ENCODE results near the gene PDE1C. TPM values are rescaled to one million over a fixed set of nuclear protein-coding genes. Genes with fewer than 3 reads are reported as not detected.

PDE1C gene
- total RNA-seq, 1 experiment from 2014 or later, result 14.1 TPM

DNA sequence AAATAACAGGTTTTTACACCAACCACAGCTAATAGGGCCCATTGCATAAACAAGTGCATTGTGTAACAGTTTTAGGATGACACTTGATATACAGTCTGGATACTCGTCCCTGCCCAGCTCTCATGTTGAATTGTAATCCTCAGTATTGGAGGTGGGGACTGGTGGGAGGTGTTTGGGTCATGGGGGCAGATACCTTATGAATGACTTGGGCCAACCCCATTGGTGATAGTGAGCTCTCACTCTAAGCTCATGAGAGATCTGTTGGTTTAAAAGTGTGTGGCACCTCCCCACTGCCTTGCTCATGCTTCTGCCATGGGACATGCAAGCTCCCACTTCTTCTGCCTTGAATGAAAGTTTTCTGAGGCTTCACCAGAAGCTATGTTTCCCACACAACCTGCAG, 136.7 kb downstream of the PDE1C start:
- Histone ChIP-seq H3K4me3 (ENCODE audit: low read length) (no peak overlapping the region), H3K4me2 (ENCODE audit: low read length) (no peak overlapping the region), H3K36me3 (ENCODE audit: low read depth, low read length) (no peaks in the 10 kb centered on the region), H3K9me2 (replicated peaks; ENCODE audit: low read length) (no peaks in the 10 kb centered on the region), H3K9ac (ENCODE audit: low read length) (no peak overlapping the region), H3K9me3 (ENCODE audit: low read length) (no peaks in the 10 kb centered on the region), H3K27ac (ENCODE audit: low read length) (no peak overlapping the region), H3K4me1 (ENCODE audit: insufficient read depth, low read length) (peaks cover 46% of the 10 kb centered on the region), H3F3A (ENCODE audit: low read length, unreplicated experiment) (peaks cover 10% of the 10 kb centered on the region), H3K27me3 (ENCODE audit: low read length) (no peaks in the 10 kb centered on the region), H3K79me2 (ENCODE audit: low read length) (no peaks in the 10 kb centered on the region), H2AFZ (ENCODE audit: low read length) (no peak overlapping the region), H4K20me1 (ENCODE audit: low read length) (no peaks in the 10 kb centered on the region)
- BruUV-seq (replicated peaks), result no TSS peak
- intact Hi-C loops (cut with micrococcal nuclease), result no loop called here
- no peak for ATAC-seq
- TF ChIP-seq CTCF (conservative IDR thresholded peaks at IDR 0.05; ENCODE audit: low read depth, low read length) (no peak), EZH2phosphoT487 (IDR thresholded peaks at IDR 0.05; ENCODE audit: borderline replicate concordance, low read length) (no peak), EZH2 (IDR thresholded peaks at IDR 0.05; ENCODE audit: low read length, unreplicated experiment) (no peak)
- DNase-seq, result no peak
- ChIA-PET POLR2A (ENCODE audit: unreplicated experiment) (no interaction called here), CTCF (no interaction called here)

DNA sequence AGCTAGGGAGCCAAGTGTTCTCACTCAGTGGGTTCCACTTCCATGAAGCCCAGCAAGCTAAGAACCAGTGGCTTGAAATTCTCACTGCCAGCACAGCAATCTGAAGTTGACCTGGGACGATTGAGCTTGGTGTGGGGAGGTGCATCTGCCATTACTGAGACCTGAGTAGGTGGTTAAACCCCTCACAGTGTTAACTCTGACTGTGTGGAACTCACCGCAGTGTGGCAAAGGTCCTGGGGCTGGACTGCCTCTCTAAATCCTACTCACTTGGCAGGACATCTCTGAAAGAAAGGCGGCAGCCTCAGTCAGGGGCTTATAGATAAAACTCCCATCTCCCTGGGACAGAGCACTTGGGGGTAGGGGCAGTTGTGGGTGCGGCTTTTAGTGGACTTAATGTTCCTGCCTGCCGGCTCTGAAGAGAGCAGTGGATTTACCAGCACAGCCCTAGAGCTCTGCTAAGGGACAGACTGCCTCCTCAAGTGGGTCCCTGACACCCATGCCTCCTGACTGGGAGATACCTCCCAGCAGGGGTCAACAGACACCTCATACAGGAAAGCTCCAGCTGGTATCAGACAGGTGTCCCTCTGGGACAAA, 143.1 kb downstream of the PDE1C start:
- ChIA-PET POLR2A (ENCODE audit: unreplicated experiment) (interaction anchor here (0.7 kb wide), 1 partner anchor 31 kb away, joined by 3 read pairs; no protein-coding TSS in a partner anchor), CTCF (no interaction called here)
- no peak overlapping the region for H3K4me3 ChIP-seq (ENCODE audit: low read length)
- no peaks in the 10 kb centered on the region for H3K27me3 ChIP-seq (ENCODE audit: low read length)
- H2AFZ ChIP-seq (ENCODE audit: low read length), result no peak overlapping the region
- H3K9me2 ChIP-seq (replicated peaks; ENCODE audit: low read length), result no peaks in the 10 kb centered on the region
- no TSS peak for BruUV-seq (replicated peaks)
- no peak for ATAC-seq
- no peak overlapping the region for H3K9ac ChIP-seq (ENCODE audit: low read length)
- no peaks in the 10 kb centered on the region; the same call in 1 of the 2 replicates for H3K4me1 ChIP-seq (ENCODE audit: insufficient read depth, low read length)
- intact Hi-C loops (cut with micrococcal nuclease), result no loop called here
- no peaks in the 10 kb centered on the region for H3K36me3 ChIP-seq (ENCODE audit: low read depth, low read length)
- TF ChIP-seq CTCF (conservative IDR thresholded peaks at IDR 0.05; ENCODE audit: low read depth, low read length), result no peak
- no peak for TF ChIP-seq EZH2 (IDR thresholded peaks at IDR 0.05; ENCODE audit: low read length, unreplicated experiment)
- no peak for TF ChIP-seq EZH2phosphoT487 (IDR thresholded peaks at IDR 0.05; ENCODE audit: borderline replicate concordance, low read length)
- H3K79me2 ChIP-seq (ENCODE audit: low read length), result no peaks in the 10 kb centered on the region
- no peaks in the 10 kb centered on the region for H3K9me3 ChIP-seq (ENCODE audit: low read length)
- H4K20me1 ChIP-seq (ENCODE audit: low read length), result no peaks in the 10 kb centered on the region
- no peaks in the 10 kb centered on the region for H3F3A ChIP-seq (ENCODE audit: low read length, unreplicated experiment)
- no peak for DNase-seq
- H3K27ac ChIP-seq (ENCODE audit: low read length), result no peak overlapping the region
- H3K4me2 ChIP-seq (ENCODE audit: low read length), result no peak overlapping the region

DNA sequence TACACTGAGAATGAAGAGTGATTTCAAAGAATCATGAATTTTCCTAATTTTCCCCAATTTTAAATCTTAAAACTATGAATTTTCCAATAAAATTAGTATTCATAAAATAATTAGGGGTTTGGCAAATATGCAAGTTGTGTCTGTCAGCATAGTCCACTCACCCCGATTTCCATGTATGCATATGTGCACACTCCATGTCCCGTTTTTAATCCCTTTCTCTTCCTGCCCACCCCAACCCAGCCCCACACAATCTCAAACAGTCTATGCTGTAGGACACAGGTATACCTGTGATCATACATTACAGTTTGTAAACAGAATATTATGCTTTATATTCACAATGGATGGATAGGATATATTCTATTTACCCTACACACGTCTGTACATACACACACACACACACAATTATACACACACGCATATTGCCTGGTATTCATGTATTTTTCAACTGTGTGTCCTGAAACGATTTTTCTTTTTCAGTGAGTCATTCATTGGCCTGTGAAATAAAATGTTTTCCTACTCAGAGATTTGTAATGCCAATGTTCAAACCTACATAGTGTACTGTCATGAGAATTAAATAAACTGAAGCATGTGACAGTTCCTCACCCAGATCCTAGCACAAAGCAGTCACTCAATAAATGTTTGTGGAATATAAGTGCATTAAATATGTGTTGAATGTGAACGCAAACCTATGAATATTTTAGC, 144.3 kb downstream of the PDE1C start:
- Histone ChIP-seq H3K4me1 (ENCODE audit: insufficient read depth, low read length) (no peaks in the 10 kb centered on the region; the same call in 1 of the 2 replicates), H2AFZ (ENCODE audit: low read length) (no peak overlapping the region), H3K27me3 (ENCODE audit: low read length) (no peaks in the 10 kb centered on the region), H3K9me3 (ENCODE audit: low read length) (no peaks in the 10 kb centered on the region), H3K27ac (ENCODE audit: low read length) (no peak overlapping the region), H3K36me3 (ENCODE audit: low read depth, low read length) (no peaks in the 10 kb centered on the region), H4K20me1 (ENCODE audit: low read length) (no peaks in the 10 kb centered on the region), H3K9me2 (replicated peaks; ENCODE audit: low read length) (no peaks in the 10 kb centered on the region), H3F3A (ENCODE audit: low read length, unreplicated experiment) (no peaks in the 10 kb centered on the region), H3K4me2 (ENCODE audit: low read length) (no peak overlapping the region), H3K4me3 (ENCODE audit: low read length) (no peak overlapping the region), H3K9ac (ENCODE audit: low read length) (no peak overlapping the region), H3K79me2 (ENCODE audit: low read length) (no peaks in the 10 kb centered on the region)
- no peak for ATAC-seq
- POLR2A ChIA-PET (ENCODE audit: unreplicated experiment), result no interaction called here
- BruUV-seq (replicated peaks), result no TSS peak
- TF ChIP-seq CTCF (conservative IDR thresholded peaks at IDR 0.05; ENCODE audit: low read depth, low read length), result no peak
- no peak for TF ChIP-seq EZH2phosphoT487 (IDR thresholded peaks at IDR 0.05; ENCODE audit: borderline replicate concordance, low read length)
- no peak for TF ChIP-seq EZH2 (IDR thresholded peaks at IDR 0.05; ENCODE audit: low read length, unreplicated experiment)
- CTCF ChIA-PET, result no interaction called here
- DNase-seq, result no peak
- intact Hi-C loops (cut with micrococcal nuclease), result no loop called here
